Measurements from ENCODE around the gene THBD.

THBD gene

GRCh38 chr20:23091721-23092383, 42.4 kb upstream of the THBD start:
- H3K4me3 ChIP-seq (replicated peaks; ENCODE audit: low read depth, low read length) = no peak overlapping the region
- H3K27me3 ChIP-seq (replicated peaks; ENCODE audit: control insufficient read depth, insufficient read depth, low read length) = no peaks in the 10 kb centered on the region
- DNase-seq (ENCODE audit: extremely low read depth, insufficient read length) = no peak
- TF ChIP-seq CTCF (IDR thresholded peaks at IDR 0.05; ENCODE audit: insufficient read depth, low read length, poor library complexity, severe bottlenecking) = no peak
- H3K36me3 ChIP-seq (ENCODE audit: control insufficient read depth, insufficient read depth, low read length) = no peaks in the 10 kb centered on the region

GRCh38 chr20:23090878-23091277, 41.4 kb upstream of the THBD start:
- TF ChIP-seq CTCF (IDR thresholded peaks at IDR 0.05; ENCODE audit: insufficient read depth, low read length, poor library complexity, severe bottlenecking) = no peak
- Histone ChIP-seq H3K36me3 (ENCODE audit: control insufficient read depth, insufficient read depth, low read length) (no peaks in the 10 kb centered on the region), H3K27me3 (replicated peaks; ENCODE audit: control insufficient read depth, insufficient read depth, low read length) (no peaks in the 10 kb centered on the region), H3K4me3 (replicated peaks; ENCODE audit: low read depth, low read length) (no peak overlapping the region)
- DNase-seq (ENCODE audit: extremely low read depth, insufficient read length) = no peak

- H3K4me3 ChIP-seq (replicated peaks; ENCODE audit: low read depth, low read length) = no peak overlapping the region
- H3K27me3 ChIP-seq (replicated peaks; ENCODE audit: control insufficient read depth, insufficient read depth, low read length) = no peaks in the 10 kb centered on the region
- no peaks in the 10 kb centered on the region for H3K36me3 ChIP-seq (ENCODE audit: control insufficient read depth, insufficient read depth, low read length)
- DNase-seq (ENCODE audit: extremely low read depth, insufficient read length) = no peak
- no peak for TF ChIP-seq CTCF (IDR thresholded peaks at IDR 0.05; ENCODE audit: insufficient read depth, low read length, poor library complexity, severe bottlenecking)
These were observed 40.7 kb upstream of the THBD start for GRCh38 chr20:23090147-23090546.

GRCh38 chr20:23088866-23089265, 39.4 kb upstream of the THBD start:
- Histone ChIP-seq H3K4me3 (replicated peaks; ENCODE audit: low read depth, low read length) (no peak overlapping the region), H3K36me3 (ENCODE audit: control insufficient read depth, insufficient read depth, low read length) (no peaks in the 10 kb centered on the region), H3K27me3 (replicated peaks; ENCODE audit: control insufficient read depth, insufficient read depth, low read length) (no peaks in the 10 kb centered on the region)
- no peak for TF ChIP-seq CTCF (IDR thresholded peaks at IDR 0.05; ENCODE audit: insufficient read depth, low read length, poor library complexity, severe bottlenecking)
- no peak for DNase-seq (ENCODE audit: extremely low read depth, insufficient read length)

- Histone ChIP-seq H3K27me3 (replicated peaks; ENCODE audit: control insufficient read depth, insufficient read depth, low read length) (no peaks in the 10 kb centered on the region), H3K4me3 (replicated peaks; ENCODE audit: low read depth, low read length) (no peak overlapping the region), H3K36me3 (ENCODE audit: control insufficient read depth, insufficient read depth, low read length) (no peaks in the 10 kb centered on the region)
- no peak for TF ChIP-seq CTCF (IDR thresholded peaks at IDR 0.05; ENCODE audit: insufficient read depth, low read length, poor library complexity, severe bottlenecking)
- DNase-seq (ENCODE audit: extremely low read depth, insufficient read length) = no peak
These were observed 38.2 kb upstream of the THBD start for GRCh38 chr20:23087587-23088251.

All from GM06990 (cell line).